HG02798 (cell line): Measurements from ENCODE around the gene RPL22.

Experiments used
- ATAC-seq: cut with Tn5 transposase; IDR thresholded peaks from one replicate; pipeline ENCODE4 v1.9.1; 2021; ENCODE audit warnings: mild to moderate bottlenecking; ENCODE audit not compliant: unreplicated experiment, poor library complexity

RPL22 gene

GRCh38 chr1:6140413-6140812 lies 59.0 kb downstream of the RPL22 start:
- ATAC-seq: no peak

- no peak for ATAC-seq
Observed at GRCh38 chr1:6137758-6138157, 61.6 kb downstream of the RPL22 start.

GRCh38 chr1:6136516-6137220 lies 62.7 kb downstream of the RPL22 start:
- ATAC-seq: no peak
